Testis (tissue), 3 donors: ENCODE data around the gene JADE2. TPM values are rescaled to one million over a fixed set of nuclear protein-coding genes. Genes with fewer than 3 reads are reported as not detected.
A peak's percentile ranks its signal among the peaks of the same experiment; 100 is the strongest.

Source experiments
- DNase-seq: peaks from one replicate; pipeline ENCODE4 v3.0.0-alpha.2; 2019
- H3K27ac ChIP-seq, 2 donors: fragments of 200-600 bp; sonication (generic); one replicate each; pipeline ENCODE4 v1.5.1; 2019
- H3K27me3 ChIP-seq: fragments of 200-600 bp; sonication (generic); one replicate; pipeline ENCODE4 v1.5.1; 2019
- H3K36me3 ChIP-seq: fragments of 200-600 bp; sonication (generic); one replicate; pipeline ENCODE4 v1.5.1; 2017; ENCODE audit warnings: low read depth; ENCODE audit errors: missing control alignments
- H3K4me1 ChIP-seq: fragments of 200-600 bp; sonication (generic); one replicate; pipeline ENCODE4 v1.5.1; 2019
- H3K4me3 ChIP-seq, 2 donors: fragments of 200-600 bp; sonication (generic); one replicate each; pipeline ENCODE4 v1.5.1; 2017 to 2019
- H3K9me3 ChIP-seq: fragments of 200-600 bp; sonication (generic); one replicate; pipeline ENCODE4 v1.5.1; 2017
- CTCF ChIP-seq, 3 experiments: fragments of 450-650 bp in 2 of 3; fragments of 200-600 bp in 1 of 3; sonication (generic) in 1 of 3; IDR thresholded peaks; one replicate each; pipeline ENCODE4 v1.5.1; 2016 to 2019; ENCODE audit warnings: antibody characterized with exemption in 3 of 3, mild to moderate bottlenecking in 2 of 3, moderate library complexity in 1 of 3
- POLR2A ChIP-seq: fragments of 450-650 bp; IDR thresholded peaks from one replicate; pipeline ENCODE4 v1.6.1; 2017; ENCODE audit warnings: antibody characterized with exemption, mild to moderate bottlenecking, moderate library complexity
- WGBS, 2 donors: methylation state at CpG; one replicate each; pipeline ENCODE4 v1.1.5; 2018; 5-methylcytosine and 5-hydroxymethylcytosine counted together
- intact Hi-C: fragments of 100-400 bp; cut with DNase I; formaldehyde crosslinking; loops from one replicate; pipeline ENCODE4 v1.15.1; 2023; ENCODE audit warnings: low total_unique reads
- polyA plus RNA-seq: library from polyadenylated mRNA; stranded (reverse); fragments of 350-450 nt; fragmentation: Illumina TruSeq; extraction: RNeasy Lipid Tissue Mini Kit (QIAGEN cat#74804); gene quantifications from one replicate; pipeline ENCODE4 v1.2.3, GENCODE V29; 2014; ENCODE audit warnings: low read depth, low replicate concordance; ENCODE audit not compliant: insufficient read depth
- total RNA-seq, 2 donors: library from RNA; depleted of rRNA; stranded (reverse); fragments of >200 nt; gene quantifications; one replicate each; pipeline ENCODE4 v1.2.3, GENCODE V29; 2016

JADE2 gene
- total and polyA plus RNA-seq, 3 donors from 2014 or later, result 26.0 to 67.2 (median 54.5) TPM

GRCh38 chr5:134564396-134564795, 38.9 kb downstream of the JADE2 start:
- intact Hi-C loops, result no loop called here
- no peak for DNase-seq
- no peaks in the 10 kb centered on the region for H3K9me3 ChIP-seq
- TF ChIP-seq POLR2A, result no peak
- TF ChIP-seq CTCF (IDR thresholded peaks at IDR 0.05), result no peak
- no peak overlapping the region for H3K27ac ChIP-seq
- no peak overlapping the region for H3K4me3 ChIP-seq
- WGBS, 2 donors, result 88 to 90% methylated on average over 4 of the region's 4 CpGs
- H3K27me3 ChIP-seq, result no peaks in the 10 kb centered on the region
- no peaks in the 10 kb centered on the region for H3K36me3 ChIP-seq
- peaks cover 36% of the 10 kb centered on the region for H3K4me1 ChIP-seq

DNA sequence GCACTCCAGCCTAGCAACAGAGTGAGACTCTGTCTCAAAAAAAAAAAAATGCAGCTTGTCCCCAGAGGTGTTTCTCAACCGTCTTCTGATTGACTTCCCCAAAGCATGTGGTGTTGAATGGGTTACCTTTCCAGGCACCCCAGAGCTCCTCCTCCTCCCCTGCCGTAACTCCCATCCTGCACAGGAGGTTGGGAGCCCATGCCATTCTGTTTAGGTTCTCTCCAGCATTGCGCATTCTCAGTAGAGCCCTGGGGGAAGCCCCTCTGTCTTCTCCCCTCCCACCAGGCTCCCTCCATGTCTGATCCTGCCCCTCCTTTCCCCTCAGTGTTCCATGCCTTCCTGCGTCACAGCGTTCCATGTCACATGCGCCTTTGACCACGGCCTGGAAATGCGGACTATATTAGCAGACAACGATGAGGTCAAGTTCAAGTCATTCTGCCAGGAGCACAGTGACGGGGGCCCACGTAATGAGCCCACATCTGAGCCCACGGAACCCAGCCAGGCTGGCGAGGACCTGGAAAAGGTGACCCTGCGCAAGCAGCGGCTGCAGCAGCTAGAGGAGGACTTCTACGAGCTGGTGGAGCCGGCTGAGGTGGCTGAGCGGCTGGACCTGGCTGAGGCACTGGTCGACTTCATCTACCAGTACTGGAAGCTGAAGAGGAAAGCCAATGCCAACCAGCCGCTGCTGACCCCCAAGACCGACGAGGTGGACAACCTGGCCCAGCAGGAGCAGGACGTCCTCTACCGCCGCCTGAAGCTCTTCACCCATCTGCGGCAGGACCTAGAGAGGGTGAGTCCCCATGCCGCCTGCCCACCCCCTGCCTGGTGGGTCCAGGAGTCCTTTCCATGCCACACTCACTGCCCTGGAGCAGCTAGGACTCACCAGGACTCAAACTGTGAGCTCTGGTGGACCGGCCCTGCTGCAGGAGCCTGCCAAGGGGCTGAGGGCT, 40.6 kb downstream of the JADE2 start:
- 89 to 95% methylated on average over 16 to 28 of the region's 28 CpGs for WGBS, 2 donors
- peaks cover 50% of the 10 kb centered on the region for H3K4me1 ChIP-seq
- TF ChIP-seq CTCF (IDR thresholded peaks at IDR 0.05) (no peak), POLR2A (no peak)
- H3K27ac ChIP-seq, result no peak overlapping the region
- H3K36me3 ChIP-seq, result no peaks in the 10 kb centered on the region
- H3K9me3 ChIP-seq, result no peaks in the 10 kb centered on the region
- intact Hi-C loops, result no loop called here
- no peak for DNase-seq
- no peaks in the 10 kb centered on the region for H3K27me3 ChIP-seq
- H3K4me3 ChIP-seq, result no peak overlapping the region

GRCh38 chr5:134566741-134567221, 41.3 kb downstream of the JADE2 start:
- no peak for DNase-seq
- no peak overlapping the region for H3K4me3 ChIP-seq
- 85 to 86% methylated on average over 12 to 13 of the region's 13 CpGs for WGBS, 2 donors
- no peak for TF ChIP-seq CTCF (IDR thresholded peaks at IDR 0.05)
- TF ChIP-seq POLR2A, result no peak
- H3K9me3 ChIP-seq, result no peaks in the 10 kb centered on the region
- intact Hi-C loops, result no loop called here
- peak overlapping the region in 1 of 2 donors; percentile 38 for H3K27ac ChIP-seq
- no peaks in the 10 kb centered on the region for H3K36me3 ChIP-seq
- no peaks in the 10 kb centered on the region for H3K27me3 ChIP-seq
- H3K4me1 ChIP-seq, result peaks cover 53% of the 10 kb centered on the region

DNA sequence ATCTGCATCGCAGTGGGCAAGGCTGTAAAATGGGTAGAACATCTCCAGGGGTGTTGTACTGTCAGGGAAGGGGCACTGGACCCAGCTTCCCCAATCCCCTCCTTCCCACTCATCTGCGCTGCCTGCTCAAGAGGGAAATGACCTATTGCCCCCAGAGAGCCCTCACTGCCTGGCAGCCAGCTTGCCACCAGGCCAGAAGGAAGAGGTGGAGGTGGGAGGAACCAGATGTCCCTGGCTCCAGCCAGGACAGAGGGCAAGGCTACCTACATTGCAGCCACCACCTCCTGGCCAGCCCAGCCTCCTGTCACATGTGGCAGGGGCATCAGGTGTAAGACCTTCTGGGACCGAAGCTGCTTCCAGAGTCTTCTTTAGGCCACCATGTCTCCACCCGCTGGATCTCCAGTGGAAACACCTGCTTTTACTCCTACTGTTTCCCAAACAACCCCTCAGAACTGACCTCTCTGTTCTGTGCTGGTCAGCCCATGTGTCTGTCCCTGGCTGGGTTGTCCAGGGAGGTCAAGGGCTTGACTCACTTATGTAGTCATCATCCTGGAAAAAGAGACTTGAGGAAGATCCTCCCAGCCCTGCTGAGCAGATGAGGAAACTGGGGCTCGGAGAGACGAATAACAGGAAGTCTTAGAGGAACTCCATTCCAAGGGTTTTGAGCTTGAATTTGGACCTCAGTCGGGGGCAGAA, 42.3 kb downstream of the JADE2 start:
- peaks cover 49% of the 10 kb centered on the region for H3K4me1 ChIP-seq
- no peaks in the 10 kb centered on the region for H3K36me3 ChIP-seq
- DNase-seq, result peak; percentile 49
- H3K27me3 ChIP-seq, result no peaks in the 10 kb centered on the region
- H3K27ac ChIP-seq, result peak overlapping the region; percentile 38 to 55
- no peaks in the 10 kb centered on the region for H3K9me3 ChIP-seq
- 56 to 65% methylated on average over 7 of the region's 7 CpGs for WGBS, 2 donors
- no peak for TF ChIP-seq POLR2A
- no peak for TF ChIP-seq CTCF (IDR thresholded peaks at IDR 0.05)
- no peak overlapping the region for H3K4me3 ChIP-seq
- intact Hi-C loops, result no loop called here
